Measurements from ENCODE around the gene TEX9. TPM values are rescaled to one million over a fixed set of nuclear protein-coding genes. Genes with fewer than 3 reads are reported as not detected.

TEX9 gene
- total and polyA plus RNA-seq, 4 experiments from 2014 or later: 0.37 to 2.3 (median 2.2) TPM; not detected in 1

GRCh38 chr15:56346414-56346813 is 18.8 kb upstream of the TEX9 start:
- H3K9me3 Mint-ChIP-seq: peaks cover 0 to 3% (median 0%) of the 10 kb centered on the region in 8 donors
- H3K27ac Mint-ChIP-seq: no peak overlapping the region
- H3K4me1 ChIP-seq (ENCODE audit: insufficient read depth, low read length): no peaks in the 10 kb centered on the region
- H3K4me3 Mint-ChIP-seq: no peak overlapping the region
- H3K36me3 Mint-ChIP-seq: no peaks in the 10 kb centered on the region
- H3K27me3 Mint-ChIP-seq: peaks cover 2 to 4% of the 10 kb centered on the region in 2 donors
- intact Hi-C loops (cut with micrococcal nuclease): no loop called here
- POLR2A ChIA-PET (ENCODE audit: partially characterized antibody): no interaction called here
- H3K4me3 ChIP-seq (ENCODE audit: low read length in 2 of 2): no peak overlapping the region
- no peaks in the 10 kb centered on the region for H3K4me1 Mint-ChIP-seq
- CTCF ChIA-PET (ENCODE audit: partially characterized antibody): no interaction called here
- H3K27me3 ChIP-seq (ENCODE audit: insufficient read depth, low read length): no peaks in the 10 kb centered on the region
- H3K9me3 ChIP-seq (ENCODE audit: control insufficient read depth in 1 of 2, low read length in 2 of 2): no peaks in the 10 kb centered on the region
- DNase-seq: no peak
- no peaks in the 10 kb centered on the region for H3K36me3 ChIP-seq (ENCODE audit: insufficient read depth, low read length)
- no peak overlapping the region for H3K27ac ChIP-seq (ENCODE audit: low read depth, low read length)

GRCh38 chr15:56349554-56349953 is 15.7 kb upstream of the TEX9 start:
- intact Hi-C loops (cut with micrococcal nuclease): no loop called here
- POLR2A ChIA-PET (ENCODE audit: partially characterized antibody): no interaction called here
- Mint-ChIP-seq H3K9me3 (peaks cover 0 to 2% (median 0%) of the 10 kb centered on the region in 8 donors), H3K36me3 (no peaks in the 10 kb centered on the region), H3K27ac (no peak overlapping the region), H3K27me3 (peaks cover 0 to 4% of the 10 kb centered on the region in 2 donors), H3K4me1 (no peaks in the 10 kb centered on the region), H3K4me3 (no peak overlapping the region)
- CTCF ChIA-PET (ENCODE audit: partially characterized antibody): no interaction called here
- DNase-seq: no peak
- Histone ChIP-seq H3K27me3 (ENCODE audit: insufficient read depth, low read length) (no peaks in the 10 kb centered on the region), H3K4me3 (ENCODE audit: low read length in 2 of 2) (no peak overlapping the region), H3K36me3 (ENCODE audit: insufficient read depth, low read length) (no peaks in the 10 kb centered on the region), H3K9me3 (ENCODE audit: control insufficient read depth in 1 of 2, low read length in 2 of 2) (no peaks in the 10 kb centered on the region), H3K4me1 (ENCODE audit: insufficient read depth, low read length) (no peaks in the 10 kb centered on the region), H3K27ac (ENCODE audit: low read depth, low read length) (no peak overlapping the region)

GRCh38 chr15:56351353-56351752 is 13.9 kb upstream of the TEX9 start:
- H3K9me3 Mint-ChIP-seq: no peaks in the 10 kb centered on the region
- Histone ChIP-seq H3K27ac (ENCODE audit: low read depth, low read length) (no peak overlapping the region), H3K27me3 (ENCODE audit: insufficient read depth, low read length) (no peaks in the 10 kb centered on the region), H3K4me1 (ENCODE audit: insufficient read depth, low read length) (no peaks in the 10 kb centered on the region), H3K36me3 (ENCODE audit: insufficient read depth, low read length) (no peaks in the 10 kb centered on the region), H3K9me3 (ENCODE audit: control insufficient read depth in 1 of 2, low read length in 2 of 2) (no peaks in the 10 kb centered on the region), H3K4me3 (ENCODE audit: low read length in 2 of 2) (no peak overlapping the region)
- H3K4me3 Mint-ChIP-seq: no peak overlapping the region
- intact Hi-C loops (cut with micrococcal nuclease): no loop called here
- CTCF ChIA-PET (ENCODE audit: partially characterized antibody): interaction anchor here (1.0 kb wide), 1 partner anchor 451 kb away, joined by 3 read pairs; no protein-coding TSS in a partner anchor
- no peaks in the 10 kb centered on the region for H3K4me1 Mint-ChIP-seq
- POLR2A ChIA-PET (ENCODE audit: partially characterized antibody): no interaction called here
- no peaks in the 10 kb centered on the region for H3K36me3 Mint-ChIP-seq
- DNase-seq: no peak
- H3K27me3 Mint-ChIP-seq: no peaks in the 10 kb centered on the region
- H3K27ac Mint-ChIP-seq: no peak overlapping the region

- H3K4me1 ChIP-seq (ENCODE audit: insufficient read depth, low read length): no peaks in the 10 kb centered on the region
- no peaks in the 10 kb centered on the region for H3K27me3 ChIP-seq (ENCODE audit: insufficient read depth, low read length)
- CTCF ChIA-PET (ENCODE audit: partially characterized antibody): interaction anchor here (1.0 kb wide), 1 partner anchor 452 kb away, joined by 3 read pairs; no protein-coding TSS in a partner anchor
- Mint-ChIP-seq H3K4me1 (no peaks in the 10 kb centered on the region), H3K9me3 (no peaks in the 10 kb centered on the region), H3K4me3 (no peak overlapping the region), H3K27ac (no peak overlapping the region), H3K36me3 (no peaks in the 10 kb centered on the region), H3K27me3 (no peaks in the 10 kb centered on the region)
- POLR2A ChIA-PET (ENCODE audit: partially characterized antibody): no interaction called here
- no peaks in the 10 kb centered on the region for H3K9me3 ChIP-seq (ENCODE audit: control insufficient read depth in 1 of 2, low read length in 2 of 2)
- no peak for DNase-seq
- no peaks in the 10 kb centered on the region for H3K36me3 ChIP-seq (ENCODE audit: insufficient read depth, low read length)
- no peak overlapping the region for H3K4me3 ChIP-seq (ENCODE audit: low read length in 2 of 2)
- H3K27ac ChIP-seq (ENCODE audit: low read depth, low read length): no peak overlapping the region
- intact Hi-C loops (cut with micrococcal nuclease): no loop called here
Measured at GRCh38 chr15:56351957-56352506, 13.2 kb upstream of the TEX9 start.

GRCh38 chr15:56353119-56353518 is 12.1 kb upstream of the TEX9 start:
- Histone ChIP-seq H3K4me3 (ENCODE audit: low read length in 2 of 2) (no peak overlapping the region), H3K4me1 (ENCODE audit: insufficient read depth, low read length) (no peaks in the 10 kb centered on the region), H3K27ac (ENCODE audit: low read depth, low read length) (no peak overlapping the region), H3K27me3 (ENCODE audit: insufficient read depth, low read length) (no peaks in the 10 kb centered on the region), H3K9me3 (ENCODE audit: control insufficient read depth in 1 of 2, low read length in 2 of 2) (no peaks in the 10 kb centered on the region), H3K36me3 (ENCODE audit: insufficient read depth, low read length) (no peaks in the 10 kb centered on the region)
- H3K4me1 Mint-ChIP-seq: no peaks in the 10 kb centered on the region
- DNase-seq: no peak
- H3K36me3 Mint-ChIP-seq: no peaks in the 10 kb centered on the region
- H3K27ac Mint-ChIP-seq: no peak overlapping the region
- no peaks in the 10 kb centered on the region for H3K9me3 Mint-ChIP-seq
- POLR2A ChIA-PET (ENCODE audit: partially characterized antibody): no interaction called here
- intact Hi-C loops (cut with micrococcal nuclease): no loop called here
- CTCF ChIA-PET (ENCODE audit: partially characterized antibody): no interaction called here
- peak overlapping the region in 1 of 8 donors; percentile 32 for H3K4me3 Mint-ChIP-seq
- H3K27me3 Mint-ChIP-seq: no peaks in the 10 kb centered on the region

GRCh38 chr15:56353740-56354139 is 11.5 kb upstream of the TEX9 start:
- H3K36me3 Mint-ChIP-seq: no peaks in the 10 kb centered on the region
- H3K4me3 Mint-ChIP-seq: no peak overlapping the region
- no peak overlapping the region for H3K27ac Mint-ChIP-seq
- no peaks in the 10 kb centered on the region for H3K27me3 Mint-ChIP-seq
- H3K9me3 Mint-ChIP-seq: peaks cover 0 to under 1% (median 0%) of the 10 kb centered on the region in 8 donors
- H3K4me1 Mint-ChIP-seq: no peaks in the 10 kb centered on the region
- Histone ChIP-seq H3K4me1 (ENCODE audit: insufficient read depth, low read length) (no peaks in the 10 kb centered on the region), H3K4me3 (ENCODE audit: low read length in 2 of 2) (no peak overlapping the region), H3K27ac (ENCODE audit: low read depth, low read length) (no peak overlapping the region), H3K36me3 (ENCODE audit: insufficient read depth, low read length) (no peaks in the 10 kb centered on the region), H3K27me3 (ENCODE audit: insufficient read depth, low read length) (no peaks in the 10 kb centered on the region), H3K9me3 (ENCODE audit: control insufficient read depth in 1 of 2, low read length in 2 of 2) (no peaks in the 10 kb centered on the region)
- intact Hi-C loops (cut with micrococcal nuclease): no loop called here
- ChIA-PET CTCF (ENCODE audit: partially characterized antibody) (no interaction called here), POLR2A (ENCODE audit: partially characterized antibody) (no interaction called here)
- no peak for DNase-seq

GRCh38 chr15:56356616-56357015 is 8.6 kb upstream of the TEX9 start:
- intact Hi-C loops (cut with micrococcal nuclease): no loop called here
- H3K27me3 Mint-ChIP-seq: no peaks in the 10 kb centered on the region
- no peaks in the 10 kb centered on the region for H3K36me3 ChIP-seq (ENCODE audit: insufficient read depth, low read length)
- no peaks in the 10 kb centered on the region for H3K4me1 ChIP-seq (ENCODE audit: insufficient read depth, low read length)
- CTCF ChIA-PET (ENCODE audit: partially characterized antibody): no interaction called here
- H3K9me3 ChIP-seq (ENCODE audit: control insufficient read depth in 1 of 2, low read length in 2 of 2): no peaks in the 10 kb centered on the region
- no peak overlapping the region for H3K4me3 ChIP-seq (ENCODE audit: low read length in 2 of 2)
- peaks cover 0 to 5% (median 0%) of the 10 kb centered on the region in 8 donors for H3K9me3 Mint-ChIP-seq
- H3K4me1 Mint-ChIP-seq: no peaks in the 10 kb centered on the region
- no peak for DNase-seq
- no peak overlapping the region for H3K4me3 Mint-ChIP-seq
- no peaks in the 10 kb centered on the region for H3K36me3 Mint-ChIP-seq
- POLR2A ChIA-PET (ENCODE audit: partially characterized antibody): no interaction called here
- no peaks in the 10 kb centered on the region for H3K27me3 ChIP-seq (ENCODE audit: insufficient read depth, low read length)
- no peak overlapping the region for H3K27ac ChIP-seq (ENCODE audit: low read depth, low read length)
- H3K27ac Mint-ChIP-seq: no peak overlapping the region

- Histone ChIP-seq H3K4me1 (ENCODE audit: insufficient read depth, low read length) (no peaks in the 10 kb centered on the region), H3K27me3 (ENCODE audit: insufficient read depth, low read length) (no peaks in the 10 kb centered on the region), H3K27ac (ENCODE audit: low read depth, low read length) (no peak overlapping the region), H3K9me3 (ENCODE audit: control insufficient read depth in 1 of 2, low read length in 2 of 2) (no peaks in the 10 kb centered on the region), H3K4me3 (ENCODE audit: low read length in 2 of 2) (no peak overlapping the region), H3K36me3 (ENCODE audit: insufficient read depth, low read length) (no peaks in the 10 kb centered on the region)
- ChIA-PET CTCF (ENCODE audit: partially characterized antibody) (no interaction called here), POLR2A (ENCODE audit: partially characterized antibody) (no interaction called here)
- Mint-ChIP-seq H3K27ac (no peak overlapping the region), H3K4me3 (no peak overlapping the region), H3K4me1 (no peaks in the 10 kb centered on the region), H3K27me3 (peaks cover 3 to 7% of the 10 kb centered on the region in 2 donors), H3K36me3 (no peaks in the 10 kb centered on the region), H3K9me3 (peaks cover 0 to 8% (median 3%) of the 10 kb centered on the region in 8 donors)
- intact Hi-C loops (cut with micrococcal nuclease): no loop called here
- no peak for DNase-seq
Measured at GRCh38 chr15:56358604-56359003, 6.6 kb upstream of the TEX9 start.
